H1 (cell line): Measurements from ENCODE around the gene BIN1.

Experiments used
- CBX8 ChIP-seq: fragments of 300-800, 300-1000 bp; sonication (generic); IDR thresholded peaks from 2 replicates; pipeline ENCODE4 v1.7.1; 2016; ENCODE audit warnings: low read depth, low read length, borderline replicate concordance
- CEBPB ChIP-seq: IDR thresholded peaks from 2 replicates; pipeline ENCODE4 v1.6.1; 2012; ENCODE audit warnings: low read depth, low read length
- EP300 ChIP-seq, 2 experiments: IDR thresholded peaks; 1 replicate in 1 of 2; 2 replicates in 1 of 2; pipeline ENCODE4 v1.6.1; 2011 to 2012; ENCODE audit warnings: low read depth in 2 of 2, low read length in 2 of 2, mild to moderate bottlenecking in 2 of 2, borderline replicate concordance in 1 of 2, inconsistent platforms in 1 of 2, moderate library complexity in 1 of 2
- JUND ChIP-seq: IDR thresholded peaks from 2 replicates; pipeline ENCODE4 v1.6.1; 2011; ENCODE audit warnings: mild to moderate bottlenecking, improper control_type of control experiment, low read length
- POLR2A ChIP-seq, 2 experiments: IDR thresholded peaks; 1 replicate in 1 of 2; 2 replicates in 1 of 2; pipeline ENCODE4 v1.6.1; 2011; ENCODE audit warnings: low read depth in 2 of 2, low read length in 2 of 2, mild to moderate bottlenecking in 2 of 2; ENCODE audit errors: control extremely low read depth in 1 of 2
- SIN3A ChIP-seq, 2 experiments: IDR thresholded peaks in 1 of 2; conservative IDR thresholded peaks in 1 of 2; 2 replicates each; pipeline ENCODE4 v1.6.1; 2011 to 2012; ENCODE audit warnings: low read length in 2 of 2, improper control_type of control experiment in 1 of 2, low read depth in 1 of 2, mild to moderate bottlenecking in 1 of 2
- TF ChIP-seq, protein P1 (sequence below), 3 experiments: IDR thresholded peaks; 1 replicate in 2 of 3; 2 replicates in 1 of 3; pipeline versions ENCODE4 v1.5.1 to v1.6.1; 2011; ENCODE audit warnings: low read length in 3 of 3, mild to moderate bottlenecking in 3 of 3, inconsistent platforms in 2 of 3, low read depth in 1 of 3, moderate library complexity in 1 of 3; ENCODE audit not compliant: insufficient read depth in 1 of 3; ENCODE audit errors: control extremely low read depth in 1 of 3

DNA sequence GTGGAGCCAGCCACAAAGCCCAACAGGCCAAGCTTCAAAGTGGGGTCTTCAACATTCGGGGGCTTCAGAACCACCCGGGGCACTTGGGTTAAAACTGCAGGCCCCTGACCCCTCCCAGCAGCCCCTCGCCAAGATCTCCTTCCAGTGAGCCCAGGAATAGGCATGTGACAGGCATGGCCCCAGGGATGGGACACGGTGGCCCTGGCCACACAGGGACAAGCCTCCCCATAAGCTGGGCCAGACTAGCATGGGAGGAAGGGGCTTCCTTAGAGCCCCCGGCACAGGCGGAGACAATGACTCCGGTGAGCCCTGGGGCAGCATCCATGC is 52.4 kb downstream of the BIN1 start:
- TF ChIP-seq, protein P1, sequence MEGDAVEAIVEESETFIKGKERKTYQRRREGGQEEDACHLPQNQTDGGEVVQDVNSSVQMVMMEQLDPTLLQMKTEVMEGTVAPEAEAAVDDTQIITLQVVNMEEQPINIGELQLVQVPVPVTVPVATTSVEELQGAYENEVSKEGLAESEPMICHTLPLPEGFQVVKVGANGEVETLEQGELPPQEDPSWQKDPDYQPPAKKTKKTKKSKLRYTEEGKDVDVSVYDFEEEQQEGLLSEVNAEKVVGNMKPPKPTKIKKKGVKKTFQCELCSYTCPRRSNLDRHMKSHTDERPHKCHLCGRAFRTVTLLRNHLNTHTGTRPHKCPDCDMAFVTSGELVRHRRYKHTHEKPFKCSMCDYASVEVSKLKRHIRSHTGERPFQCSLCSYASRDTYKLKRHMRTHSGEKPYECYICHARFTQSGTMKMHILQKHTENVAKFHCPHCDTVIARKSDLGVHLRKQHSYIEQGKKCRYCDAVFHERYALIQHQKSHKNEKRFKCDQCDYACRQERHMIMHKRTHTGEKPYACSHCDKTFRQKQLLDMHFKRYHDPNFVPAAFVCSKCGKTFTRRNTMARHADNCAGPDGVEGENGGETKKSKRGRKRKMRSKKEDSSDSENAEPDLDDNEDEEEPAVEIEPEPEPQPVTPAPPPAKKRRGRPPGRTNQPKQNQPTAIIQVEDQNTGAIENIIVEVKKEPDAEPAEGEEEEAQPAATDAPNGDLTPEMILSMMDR (IDR thresholded peaks at IDR 0.05; ENCODE audit: control extremely low read depth in 1 of 3, insufficient read depth in 1 of 3, low read depth in 1 of 3, low read length in 3 of 3), result no peak
- no peak for TF ChIP-seq CBX8
- no peak for TF ChIP-seq SIN3A (conservative IDR thresholded peaks at IDR 0.05 in 1 of 2, IDR thresholded peaks at IDR 0.05 in 1 of 2; ENCODE audit: low read depth in 1 of 2, low read length in 2 of 2)
- no peak for TF ChIP-seq JUND
- TF ChIP-seq EP300 (IDR thresholded peaks at IDR 0.05; ENCODE audit: borderline replicate concordance in 1 of 2, low read depth in 2 of 2, low read length in 2 of 2), result no peak
- no peak for TF ChIP-seq POLR2A (IDR thresholded peaks at IDR 0.05; ENCODE audit: control extremely low read depth in 1 of 2, low read depth in 2 of 2, low read length in 2 of 2)
- no peak for TF ChIP-seq CEBPB
